ENCODE measurements around the gene HYCC1.
"Not testable (repeated sequence)": the region's sequence is repeated elsewhere in the genome, so short reads cannot be mapped to it uniquely, and the experiment has no call there.

Gene HYCC1

GRCh38 chr7:23035542-23036371 lies 21.8 kb upstream of the HYCC1 start:
- H3K4me1 ChIP-seq (ENCODE audit: control insufficient read depth, insufficient read depth, low read length); CTCF ChIA-PET; H3K4me3 ChIP-seq (ENCODE audit: low read depth, low read length); H3K36me3 ChIP-seq (ENCODE audit: control insufficient read depth in 2 of 2, insufficient read depth in 1 of 2, low read length in 2 of 2); H3K9me3 ChIP-seq (ENCODE audit: control insufficient read depth, insufficient read depth, low read depth, low read length); POLR2A ChIA-PET; H3K27ac ChIP-seq (ENCODE audit: extremely low read depth, low read depth, low read length): not testable (repeated sequence)

- no peak overlapping the region for H3K27ac ChIP-seq (ENCODE audit: extremely low read depth, low read depth, low read length)
- H3K9me3 ChIP-seq (ENCODE audit: control insufficient read depth, insufficient read depth, low read depth, low read length), result no peaks in the 10 kb centered on the region
- TF ChIP-seq PRDM10 (tag by site-specific recombination; IDR thresholded peaks at IDR 0.05), result 0 out of 2 replicates have a peak, but pooled peaks have one; percentile 24
- no peak for TF ChIP-seq ZNF132 (tag by site-specific recombination; IDR thresholded peaks at IDR 0.05; ENCODE audit: borderline replicate concordance)
- CTCF ChIA-PET, result interaction anchor here (1.3 kb wide), 1 partner anchor 28 kb away, joined by 4 read pairs; no protein-coding TSS in a partner anchor
- H3K4me3 ChIP-seq (ENCODE audit: low read depth, low read length), result no peak overlapping the region
- H3K36me3 ChIP-seq (ENCODE audit: control insufficient read depth in 2 of 2, insufficient read depth in 1 of 2, low read length in 2 of 2), result no peaks in the 10 kb centered on the region
- no peaks in the 10 kb centered on the region for H3K4me1 ChIP-seq (ENCODE audit: control insufficient read depth, insufficient read depth, low read length)
- POLR2A ChIA-PET, result no interaction called here
These were observed 13.3 kb upstream of the HYCC1 start for GRCh38 chr7:23027261-23027660.

DNA sequence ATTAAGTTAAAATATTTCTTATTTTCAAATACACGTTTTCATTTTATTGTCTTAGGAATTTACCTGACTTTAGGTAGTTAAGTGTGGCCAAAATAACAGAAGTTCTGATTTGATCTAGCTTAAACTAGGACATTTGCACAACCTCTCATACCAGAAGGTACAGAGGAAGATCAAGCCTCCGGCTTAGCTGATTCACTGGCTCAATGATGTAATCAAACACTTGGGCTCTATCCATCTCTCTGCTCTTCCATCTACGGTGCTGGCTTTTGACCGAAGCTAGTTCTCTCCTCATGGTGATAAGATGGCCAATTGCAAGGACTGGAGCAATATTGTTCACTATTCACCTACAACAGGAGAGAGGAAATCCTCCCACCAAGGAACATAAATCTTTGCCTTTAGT lies 12.2 kb upstream of the HYCC1 start:
- no peaks in the 10 kb centered on the region for H3K9me3 ChIP-seq (ENCODE audit: control insufficient read depth, insufficient read depth, low read depth, low read length)
- no peak overlapping the region for H3K27ac ChIP-seq (ENCODE audit: extremely low read depth, low read depth, low read length)
- no peak overlapping the region for H3K4me3 ChIP-seq (ENCODE audit: low read depth, low read length)
- TF ChIP-seq ZNF174 (tag by site-specific recombination; IDR thresholded peaks at IDR 0.05) (no peak), ZNF623 (tag by site-specific recombination; IDR thresholded peaks at IDR 0.05) (peak; percentile 10; the same call in 1 of the 2 replicates), ZBTB17 (tag by site-specific recombination; IDR thresholded peaks at IDR 0.05) (0 out of 2 replicates have a peak, but pooled peaks have one; percentile 14)
- no peaks in the 10 kb centered on the region for H3K4me1 ChIP-seq (ENCODE audit: control insufficient read depth, insufficient read depth, low read length)
- POLR2A ChIA-PET, result no interaction called here
- H3K36me3 ChIP-seq (ENCODE audit: control insufficient read depth in 2 of 2, insufficient read depth in 1 of 2, low read length in 2 of 2), result no peaks in the 10 kb centered on the region
- CTCF ChIA-PET, result interaction anchor here (1.1 to 1.3 kb wide), 2 partner anchors 29 to 466 kb away, joined by 3 to 4 read pairs; no protein-coding TSS in a partner anchor

DNA sequence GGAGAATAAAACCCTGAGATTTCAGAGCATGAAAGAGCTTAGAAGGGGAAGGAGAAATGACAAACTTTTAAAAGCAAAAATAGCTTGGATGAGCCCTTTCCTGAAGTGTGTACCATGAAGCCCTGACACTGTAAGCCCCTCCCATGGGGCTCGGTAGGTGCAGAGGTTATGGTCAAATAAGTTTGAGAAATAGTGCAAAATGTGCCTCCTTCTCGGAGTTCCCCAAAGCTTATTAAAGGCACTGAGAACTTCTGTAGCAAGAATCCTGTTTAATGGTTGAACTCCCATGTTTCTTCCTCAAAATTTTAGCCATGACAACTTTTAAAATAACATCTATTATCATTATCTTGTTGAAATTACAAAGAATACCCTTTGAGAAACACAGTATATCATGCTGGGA lies 10.5 kb upstream of the HYCC1 start:
- Histone ChIP-seq H3K4me1 (ENCODE audit: control insufficient read depth, insufficient read depth, low read length) (no peaks in the 10 kb centered on the region), H3K9me3 (ENCODE audit: control insufficient read depth, insufficient read depth, low read depth, low read length) (no peaks in the 10 kb centered on the region), H3K27ac (ENCODE audit: extremely low read depth, low read depth, low read length) (no peak overlapping the region), H3K4me3 (ENCODE audit: low read depth, low read length) (no peak overlapping the region), H3K36me3 (ENCODE audit: control insufficient read depth in 2 of 2, insufficient read depth in 1 of 2, low read length in 2 of 2) (no peaks in the 10 kb centered on the region)
- TF ChIP-seq PRDM1 (tag by site-specific recombination; IDR thresholded peaks at IDR 0.05) (no peak), ELK4 (IDR thresholded peaks at IDR 0.05; ENCODE audit: borderline replicate concordance, low read depth, low read length) (no peak), MZF1 (tag by site-specific recombination; IDR thresholded peaks at IDR 0.05; ENCODE audit: borderline replicate concordance) (no peak), ZBTB17 (tag by site-specific recombination; IDR thresholded peaks at IDR 0.05) (no peak), ZBTB49 (tag by site-specific recombination; IDR thresholded peaks at IDR 0.05; ENCODE audit: low read depth) (no peak)
- TF ChIP-seq, protein P1, sequence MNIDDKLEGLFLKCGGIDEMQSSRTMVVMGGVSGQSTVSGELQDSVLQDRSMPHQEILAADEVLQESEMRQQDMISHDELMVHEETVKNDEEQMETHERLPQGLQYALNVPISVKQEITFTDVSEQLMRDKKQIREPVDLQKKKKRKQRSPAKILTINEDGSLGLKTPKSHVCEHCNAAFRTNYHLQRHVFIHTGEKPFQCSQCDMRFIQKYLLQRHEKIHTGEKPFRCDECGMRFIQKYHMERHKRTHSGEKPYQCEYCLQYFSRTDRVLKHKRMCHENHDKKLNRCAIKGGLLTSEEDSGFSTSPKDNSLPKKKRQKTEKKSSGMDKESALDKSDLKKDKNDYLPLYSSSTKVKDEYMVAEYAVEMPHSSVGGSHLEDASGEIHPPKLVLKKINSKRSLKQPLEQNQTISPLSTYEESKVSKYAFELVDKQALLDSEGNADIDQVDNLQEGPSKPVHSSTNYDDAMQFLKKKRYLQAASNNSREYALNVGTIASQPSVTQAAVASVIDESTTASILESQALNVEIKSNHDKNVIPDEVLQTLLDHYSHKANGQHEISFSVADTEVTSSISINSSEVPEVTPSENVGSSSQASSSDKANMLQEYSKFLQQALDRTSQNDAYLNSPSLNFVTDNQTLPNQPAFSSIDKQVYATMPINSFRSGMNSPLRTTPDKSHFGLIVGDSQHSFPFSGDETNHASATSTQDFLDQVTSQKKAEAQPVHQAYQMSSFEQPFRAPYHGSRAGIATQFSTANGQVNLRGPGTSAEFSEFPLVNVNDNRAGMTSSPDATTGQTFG (tag by site-specific recombination; IDR thresholded peaks at IDR 0.05; ENCODE audit: borderline replicate concordance), result no peak
- TF ChIP-seq, protein P2, sequence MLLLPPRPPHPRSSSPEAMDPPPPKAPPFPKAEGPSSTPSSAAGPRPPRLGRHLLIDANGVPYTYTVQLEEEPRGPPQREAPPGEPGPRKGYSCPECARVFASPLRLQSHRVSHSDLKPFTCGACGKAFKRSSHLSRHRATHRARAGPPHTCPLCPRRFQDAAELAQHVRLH (tag by site-specific recombination; IDR thresholded peaks at IDR 0.05), result no peak
- TF ChIP-seq, protein P3, sequence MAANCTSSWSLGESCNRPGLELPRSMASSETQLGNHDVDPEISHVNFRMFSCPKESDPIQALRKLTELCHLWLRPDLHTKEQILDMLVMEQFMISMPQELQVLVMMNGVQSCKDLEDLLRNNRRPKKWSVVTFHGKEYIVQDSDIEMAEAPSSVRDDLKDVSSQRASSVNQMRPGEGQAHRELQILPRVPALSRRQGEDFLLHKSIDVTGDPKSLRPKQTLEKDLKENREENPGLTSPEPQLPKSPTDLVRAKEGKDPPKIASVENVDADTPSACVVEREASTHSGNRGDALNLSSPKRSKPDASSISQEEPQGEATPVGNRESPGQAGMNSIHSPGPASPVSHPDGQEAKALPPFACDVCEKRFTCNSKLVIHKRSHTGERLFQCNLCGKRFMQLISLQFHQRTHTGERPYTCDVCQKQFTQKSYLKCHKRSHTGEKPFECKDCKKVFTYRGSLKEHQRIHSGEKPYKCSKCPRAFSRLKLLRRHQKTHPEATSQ (tag by site-specific recombination; IDR thresholded peaks at IDR 0.05), result no peak
- POLR2A ChIA-PET, result no interaction called here
- CTCF ChIA-PET, result interaction anchor here (0.6 to 0.7 kb wide), 3 partner anchors 28 to 93 kb away, joined by 3 to 5 read pairs (median 3); no protein-coding TSS in a partner anchor

Data from HEK293 (cell line).